ENCODE data around the gene RPE65.

GRCh38 chr1:68495968-68496679 lies 46.4 kb upstream of the RPE65 start:
- TF ChIP-seq POLR2A (IDR thresholded peaks at IDR 0.05; ENCODE audit: low read depth) (no peak), CTCF (IDR thresholded peaks at IDR 0.05) (no peak), POLR2AphosphoS5 (IDR thresholded peaks at IDR 0.05) (no peak)

Measured in esophagus muscularis mucosa (tissue), 3 donors.